OCI-LY1 (cell line): ENCODE results near the gene SHF.

Experiments
- H2AFZ ChIP-seq: fragments of 200-600 bp; sonication (generic), shearing (Covaris generic); 2 replicates; pipeline ENCODE4 v1.6.0; 2014; ENCODE audit warnings: antibody characterized with exemption, mild to moderate bottlenecking, low read length
- H3F3A ChIP-seq: fragments of 200-600 bp; sonication (generic), shearing (Covaris generic); 2 replicates; pipeline ENCODE4 v1.6.0; 2014; ENCODE audit warnings: mild to moderate bottlenecking, antibody characterized with exemption, low read length, moderate library complexity; ENCODE audit not compliant: insufficient read depth
- H3K27ac ChIP-seq: fragments of 200-600 bp; sonication (generic); 2 replicates; pipeline ENCODE4 v1.5.1; 2014; ENCODE audit warnings: low read length, mixed run types, mild to moderate bottlenecking, low read depth; ENCODE audit not compliant: poor library complexity, severe bottlenecking
- H3K27me3 ChIP-seq: fragments of 200-600 bp; sonication (generic); 2 replicates; pipeline ENCODE4 v1.6.0; 2014; ENCODE audit warnings: antibody characterized with exemption, mild to moderate bottlenecking, low read length, moderate library complexity; ENCODE audit not compliant: insufficient read depth
- H3K36me3 ChIP-seq: fragments of 200-600 bp; sonication (generic); 2 replicates; pipeline ENCODE4 v1.6.1; 2014; ENCODE audit warnings: mild to moderate bottlenecking, antibody characterized with exemption, low read length, moderate library complexity, mixed read lengths; ENCODE audit not compliant: insufficient read depth
- H3K4me1 ChIP-seq: fragments of 200-600 bp; sonication (generic); 2 replicates; pipeline ENCODE4 v1.5.1; 2014; ENCODE audit warnings: mild to moderate bottlenecking, low read length, moderate library complexity; ENCODE audit not compliant: insufficient read depth, severe bottlenecking
- H3K4me2 ChIP-seq: fragments of 200-600 bp; sonication (generic), shearing (Covaris generic); 2 replicates; pipeline ENCODE4 v1.6.1; 2014; ENCODE audit warnings: low read length
- H3K4me3 ChIP-seq: fragments of 200-600 bp; sonication (generic); 2 replicates; pipeline ENCODE4 v1.5.1; 2014; ENCODE audit warnings: low read length, low read depth, mild to moderate bottlenecking, mixed read lengths; ENCODE audit not compliant: poor library complexity, severe bottlenecking
- H3K79me2 ChIP-seq: fragments of 200-600 bp; shearing (Covaris generic); 2 replicates; pipeline ENCODE4 v1.6.1; 2016; ENCODE audit warnings: mixed run types, low read length, mixed read lengths; ENCODE audit not compliant: insufficient read depth
- H3K9ac ChIP-seq: fragments of 200-600 bp; sonication (generic), shearing (Covaris generic); 2 replicates; pipeline ENCODE4 v1.6.1; 2014; ENCODE audit warnings: mild to moderate bottlenecking, low read length, mixed read lengths
- H3K9me2 ChIP-seq: fragments of 200-600 bp; sonication (generic), shearing (Covaris generic); 2 replicates; pipeline ENCODE4 v1.6.1; 2014; ENCODE audit warnings: low read depth, mild to moderate bottlenecking, low read length, mixed read lengths
- H3K9me3 ChIP-seq: fragments of 200-600 bp; shearing (Covaris generic); 2 replicates; pipeline ENCODE4 v1.6.1; 2014; ENCODE audit warnings: low read length, mixed read lengths
- H4K20me1 ChIP-seq: fragments of 200-600 bp; sonication (generic), shearing (Covaris generic); 2 replicates; pipeline ENCODE4 v1.6.0; 2016; ENCODE audit warnings: mild to moderate bottlenecking, low read length; ENCODE audit not compliant: insufficient read depth
- EZH2 ChIP-seq: fragments of 200-600 bp; sonication (generic), shearing (Covaris generic); IDR thresholded peaks from 2 replicates; pipeline ENCODE4 v1.8.0; 2017; ENCODE audit warnings: borderline replicate concordance, mixed run types, mild to moderate bottlenecking, antibody characterized with exemption, low read length, moderate library complexity, mixed read lengths
- TF ChIP-seq, protein P1 (sequence below): fragments of 200-600 bp; sonication (generic), shearing (Covaris generic); IDR thresholded peaks from 2 replicates; pipeline ENCODE4 v1.5.1; 2017; ENCODE audit warnings: mild to moderate bottlenecking, antibody characterized with exemption, low read length, moderate library complexity, mixed read lengths

Gene SHF

DNA sequence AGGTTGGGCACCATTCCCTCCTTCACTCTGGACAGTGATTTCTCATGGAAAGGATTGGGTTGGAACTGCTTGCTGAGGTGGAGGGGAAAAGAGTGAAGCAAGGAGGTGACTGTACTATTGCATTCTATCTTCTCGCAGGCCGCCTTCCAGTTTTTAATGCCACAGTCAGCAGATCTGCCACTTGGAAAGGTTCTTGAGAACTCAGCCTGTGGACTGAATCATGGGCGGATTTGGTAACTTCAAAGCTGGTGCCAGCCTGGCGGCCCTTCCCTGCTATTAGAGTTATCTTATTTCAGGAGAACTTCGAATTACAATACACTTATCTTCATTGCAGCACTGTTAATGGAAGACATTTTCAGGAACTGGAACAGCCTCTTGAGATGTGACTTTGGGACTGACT lies 41.2 kb upstream of the SHF start:
- Histone ChIP-seq H3K9me3 (no peaks in the 10 kb centered on the region), H3F3A (no peaks in the 10 kb centered on the region), H3K27ac (no peak overlapping the region), H3K36me3 (no peaks in the 10 kb centered on the region), H3K4me1 (no peaks in the 10 kb centered on the region), H4K20me1 (no peaks in the 10 kb centered on the region), H3K4me3 (no peak overlapping the region), H3K27me3 (no peaks in the 10 kb centered on the region), H3K9ac (no peak overlapping the region), H2AFZ (no peak overlapping the region), H3K4me2 (no peak overlapping the region), H3K9me2 (no peaks in the 10 kb centered on the region), H3K79me2 (no peaks in the 10 kb centered on the region)
- TF ChIP-seq, protein P1, sequence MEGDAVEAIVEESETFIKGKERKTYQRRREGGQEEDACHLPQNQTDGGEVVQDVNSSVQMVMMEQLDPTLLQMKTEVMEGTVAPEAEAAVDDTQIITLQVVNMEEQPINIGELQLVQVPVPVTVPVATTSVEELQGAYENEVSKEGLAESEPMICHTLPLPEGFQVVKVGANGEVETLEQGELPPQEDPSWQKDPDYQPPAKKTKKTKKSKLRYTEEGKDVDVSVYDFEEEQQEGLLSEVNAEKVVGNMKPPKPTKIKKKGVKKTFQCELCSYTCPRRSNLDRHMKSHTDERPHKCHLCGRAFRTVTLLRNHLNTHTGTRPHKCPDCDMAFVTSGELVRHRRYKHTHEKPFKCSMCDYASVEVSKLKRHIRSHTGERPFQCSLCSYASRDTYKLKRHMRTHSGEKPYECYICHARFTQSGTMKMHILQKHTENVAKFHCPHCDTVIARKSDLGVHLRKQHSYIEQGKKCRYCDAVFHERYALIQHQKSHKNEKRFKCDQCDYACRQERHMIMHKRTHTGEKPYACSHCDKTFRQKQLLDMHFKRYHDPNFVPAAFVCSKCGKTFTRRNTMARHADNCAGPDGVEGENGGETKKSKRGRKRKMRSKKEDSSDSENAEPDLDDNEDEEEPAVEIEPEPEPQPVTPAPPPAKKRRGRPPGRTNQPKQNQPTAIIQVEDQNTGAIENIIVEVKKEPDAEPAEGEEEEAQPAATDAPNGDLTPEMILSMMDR, result no peak
- no peak for TF ChIP-seq EZH2

DNA sequence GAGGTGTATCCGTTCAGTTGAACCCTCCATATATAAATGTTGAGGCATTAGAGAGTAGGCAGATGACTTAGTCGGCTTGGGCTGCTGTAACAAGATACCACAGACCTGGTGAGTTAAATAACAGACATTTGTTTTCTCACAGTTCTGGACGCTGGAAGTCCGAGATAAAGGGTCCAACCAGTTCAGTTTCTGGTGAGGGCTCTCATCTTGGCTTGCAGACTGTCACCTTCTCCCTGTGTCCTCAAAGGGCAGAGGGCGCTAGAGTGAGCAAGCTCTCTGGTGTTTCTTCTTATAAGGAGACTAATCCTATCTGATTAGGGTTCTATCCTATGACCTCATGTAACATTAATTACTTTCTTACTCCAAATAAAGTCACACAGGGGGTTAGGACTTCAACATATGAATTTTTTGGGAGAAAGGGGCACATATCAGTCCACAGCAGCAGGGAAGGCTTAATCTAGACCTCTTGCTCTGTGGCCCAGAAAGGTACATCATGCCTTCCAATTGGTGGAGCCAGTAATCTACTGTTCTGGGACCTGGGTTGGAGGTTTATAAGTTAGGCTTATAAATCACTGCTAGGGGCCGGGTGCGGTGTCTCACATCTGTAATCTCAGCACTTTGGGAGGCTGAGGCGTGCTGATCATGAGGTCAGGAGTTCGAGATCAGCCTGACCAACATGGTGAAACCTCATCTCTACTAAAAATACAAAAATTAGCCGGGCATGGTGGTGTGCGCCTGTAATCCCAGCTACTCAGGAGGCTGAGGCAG lies 37.9 kb upstream of the SHF start:
- H3K9me3 ChIP-seq, result no peaks in the 10 kb centered on the region
- H3K9me2 ChIP-seq, result no peaks in the 10 kb centered on the region
- no peaks in the 10 kb centered on the region for H3K36me3 ChIP-seq
- H3K27me3 ChIP-seq, result 0 out of 2 replicates have a peak, but pooled peaks cover 3% of the 10 kb centered on the region
- no peak overlapping the region for H3K4me2 ChIP-seq
- no peaks in the 10 kb centered on the region for H4K20me1 ChIP-seq
- no peak overlapping the region for H3K4me3 ChIP-seq
- H3F3A ChIP-seq, result no peaks in the 10 kb centered on the region
- no peak overlapping the region for H3K9ac ChIP-seq
- H3K4me1 ChIP-seq, result no peaks in the 10 kb centered on the region
- no peak for TF ChIP-seq EZH2
- TF ChIP-seq, protein P1, result peak; percentile 38; the same call in 1 of the 2 replicates
- no peak overlapping the region for H2AFZ ChIP-seq
- no peaks in the 10 kb centered on the region for H3K79me2 ChIP-seq
- H3K27ac ChIP-seq, result no peak overlapping the region

GRCh38 chr15:45224621-45225217 lies 37.0 kb upstream of the SHF start:
- H3K27ac ChIP-seq, result no peak overlapping the region
- H3K4me1 ChIP-seq, result no peaks in the 10 kb centered on the region
- H3K9me3 ChIP-seq, result no peaks in the 10 kb centered on the region
- no peak overlapping the region for H2AFZ ChIP-seq
- no peaks in the 10 kb centered on the region for H3K79me2 ChIP-seq
- H4K20me1 ChIP-seq, result no peaks in the 10 kb centered on the region
- no peak overlapping the region for H3K4me3 ChIP-seq
- no peaks in the 10 kb centered on the region for H3K9me2 ChIP-seq
- no peak overlapping the region for H3K9ac ChIP-seq
- H3F3A ChIP-seq, result no peaks in the 10 kb centered on the region
- no peaks in the 10 kb centered on the region for H3K36me3 ChIP-seq
- TF ChIP-seq, protein P1, result no peak
- TF ChIP-seq EZH2, result no peak
- 0 out of 2 replicates have a peak, but pooled peaks cover 3% of the 10 kb centered on the region for H3K27me3 ChIP-seq
- no peak overlapping the region for H3K4me2 ChIP-seq
